VCaP (cell line): Measurements from ENCODE around the gene FCER1G.
A peak's percentile ranks its signal among the peaks of the same experiment; 100 is the strongest.
"Not testable (repeated sequence)": the region's sequence is repeated elsewhere in the genome, so short reads cannot be mapped to it uniquely, and the experiment has no call there.

Experiments
- H3K27ac ChIP-seq: fragments of 450-650 bp; 2 replicates; pipeline ENCODE4 v1.5.1; 2017
- CTCF ChIP-seq: fragments of 450-650 bp; conservative IDR thresholded peaks from 2 replicates; pipeline ENCODE4 v1.5.1; 2017; ENCODE audit warnings: mild to moderate bottlenecking, moderate library complexity

The FCER1G gene

GRCh38 chr1:161242313-161242712 lies 27.2 kb downstream of the FCER1G start:
- TF ChIP-seq CTCF: no peak

GRCh38 chr1:161244888-161245287 lies 29.8 kb downstream of the FCER1G start:
- TF ChIP-seq CTCF: no peak
- H3K27ac ChIP-seq: no peak overlapping the region

More at GRCh38 chr1:161242313-161242712, 27.2 kb downstream of the FCER1G start:
- no peak overlapping the region for H3K27ac ChIP-seq

- H3K27ac ChIP-seq: not testable (repeated sequence)
Observed at GRCh38 chr1:161250100-161250499, 35.0 kb downstream of the FCER1G start.

- H3K27ac ChIP-seq: no peak overlapping the region
- no peak for TF ChIP-seq CTCF
Observed at GRCh38 chr1:161250829-161251228, 35.7 kb downstream of the FCER1G start.

- no peak for TF ChIP-seq CTCF
Observed at GRCh38 chr1:161251579-161251978, 36.5 kb downstream of the FCER1G start.

GRCh38 chr1:161255302-161255701 lies 40.2 kb downstream of the FCER1G start:
- not testable (repeated sequence) for H3K27ac ChIP-seq

More at GRCh38 chr1:161251579-161251978, 36.5 kb downstream of the FCER1G start:
- no peak overlapping the region for H3K27ac ChIP-seq

GRCh38 chr1:161255955-161256520 lies 40.9 kb downstream of the FCER1G start:
- not testable (repeated sequence) for H3K27ac ChIP-seq

- H3K27ac ChIP-seq: not testable (repeated sequence)
Observed at GRCh38 chr1:161257109-161257508, 42.0 kb downstream of the FCER1G start.

GRCh38 chr1:161258439-161259344 lies 43.6 kb downstream of the FCER1G start, which contains the start of gene PCP4L1:
Gene PCP4L1, plus strand, starts transcription at chr1:161258745. Its CDS starts 230 bp downstream, at chr1:161258975.
- H3K27ac ChIP-seq: peak within 1 kb of the TSS; percentile 13; the same call in 1 of the 2 replicates
- no peak for TF ChIP-seq CTCF
